NB4 (cell line): ENCODE data around the gene FNIP2.

ENCODE experiments used
- MYC ChIP-seq: IDR thresholded peaks from 2 replicates; pipeline ENCODE4 v1.6.1; 2011; ENCODE audit warnings: low read depth, low read length
- POLR2A ChIP-seq: IDR thresholded peaks from 2 replicates; pipeline ENCODE4 v1.6.1; 2011; ENCODE audit warnings: mild to moderate bottlenecking; ENCODE audit not compliant: insufficient read length; ENCODE audit errors: extremely low read depth
- TF ChIP-seq, protein P1 (sequence below): IDR thresholded peaks from one replicate; pipeline ENCODE4 v1.5.1; 2012; ENCODE audit warnings: low read depth, low read length
- TF ChIP-seq, protein P2 (sequence below): IDR thresholded peaks from 2 replicates; pipeline ENCODE4 v1.6.1; 2011; ENCODE audit warnings: low read depth, low read length

DNA sequence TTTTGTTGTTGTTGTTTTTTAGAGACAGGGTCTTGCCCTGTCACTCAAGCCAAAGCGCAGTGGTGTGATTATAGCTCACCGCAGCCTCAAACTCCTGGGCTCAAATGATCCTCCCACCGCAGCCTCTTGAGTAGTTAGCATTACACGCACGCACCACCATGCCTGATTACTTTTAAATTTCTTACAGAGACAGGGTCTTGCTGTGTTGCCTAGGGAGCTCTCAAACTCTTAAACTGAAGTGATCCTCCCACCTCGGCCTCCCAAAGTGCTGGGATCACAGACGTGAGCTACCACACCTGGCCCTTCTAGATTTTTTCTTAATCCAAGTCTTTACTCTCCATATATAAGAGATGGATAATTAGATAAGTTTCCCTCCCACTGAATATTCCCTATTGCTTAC is 29.2 kb downstream of the FNIP2 start:
- TF ChIP-seq, protein P1, sequence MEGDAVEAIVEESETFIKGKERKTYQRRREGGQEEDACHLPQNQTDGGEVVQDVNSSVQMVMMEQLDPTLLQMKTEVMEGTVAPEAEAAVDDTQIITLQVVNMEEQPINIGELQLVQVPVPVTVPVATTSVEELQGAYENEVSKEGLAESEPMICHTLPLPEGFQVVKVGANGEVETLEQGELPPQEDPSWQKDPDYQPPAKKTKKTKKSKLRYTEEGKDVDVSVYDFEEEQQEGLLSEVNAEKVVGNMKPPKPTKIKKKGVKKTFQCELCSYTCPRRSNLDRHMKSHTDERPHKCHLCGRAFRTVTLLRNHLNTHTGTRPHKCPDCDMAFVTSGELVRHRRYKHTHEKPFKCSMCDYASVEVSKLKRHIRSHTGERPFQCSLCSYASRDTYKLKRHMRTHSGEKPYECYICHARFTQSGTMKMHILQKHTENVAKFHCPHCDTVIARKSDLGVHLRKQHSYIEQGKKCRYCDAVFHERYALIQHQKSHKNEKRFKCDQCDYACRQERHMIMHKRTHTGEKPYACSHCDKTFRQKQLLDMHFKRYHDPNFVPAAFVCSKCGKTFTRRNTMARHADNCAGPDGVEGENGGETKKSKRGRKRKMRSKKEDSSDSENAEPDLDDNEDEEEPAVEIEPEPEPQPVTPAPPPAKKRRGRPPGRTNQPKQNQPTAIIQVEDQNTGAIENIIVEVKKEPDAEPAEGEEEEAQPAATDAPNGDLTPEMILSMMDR: no peak
- no peak for TF ChIP-seq POLR2A
- TF ChIP-seq, protein P2, sequence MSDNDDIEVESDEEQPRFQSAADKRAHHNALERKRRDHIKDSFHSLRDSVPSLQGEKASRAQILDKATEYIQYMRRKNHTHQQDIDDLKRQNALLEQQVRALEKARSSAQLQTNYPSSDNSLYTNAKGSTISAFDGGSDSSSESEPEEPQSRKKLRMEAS: no peak
- TF ChIP-seq MYC: no peak
